GM12891 (cell line): ENCODE data around the gene KIF19.
"Not testable (repeated sequence)": the region's sequence is repeated elsewhere in the genome, so short reads cannot be mapped to it uniquely, and the experiment has no call there.

ENCODE experiments used
- DNase-seq: peaks from one replicate; pipeline ENCODE4 v3.0.0; 2011; ENCODE audit warnings: low spot score; ENCODE audit not compliant: insufficient read length
- FAIRE-seq: peaks from 2 replicates; lab custom pipeline; 2011; peaks lifted over from hg19 to GRCh38; lab: Jason Lieb, UNC
- PAX5 ChIP-seq: IDR thresholded peaks from 2 replicates; pipeline ENCODE4 v1.6.1; 2011; ENCODE audit warnings: low read length, moderate library complexity, mild to moderate bottlenecking; ENCODE audit not compliant: insufficient read depth, severe bottlenecking
- POLR2A ChIP-seq: IDR thresholded peaks from 2 replicates; pipeline ENCODE4 v1.6.1; 2011; ENCODE audit warnings: low read depth, low read length, control low read depth
- POLR2AphosphoS5 ChIP-seq: IDR thresholded peaks from 2 replicates; pipeline ENCODE4 v1.6.1; 2011; ENCODE audit warnings: low read depth, low read length, control low read depth
- POU2F2 ChIP-seq: IDR thresholded peaks from 2 replicates; pipeline ENCODE4 v1.6.1; 2011; ENCODE audit warnings: low read depth, mild to moderate bottlenecking, control low read depth, low read length, moderate library complexity
- SPI1 ChIP-seq: IDR thresholded peaks from 2 replicates; pipeline ENCODE4 v1.6.1; 2011; ENCODE audit warnings: low read depth, low read length, control low read depth
- TAF1 ChIP-seq: IDR thresholded peaks from 2 replicates; pipeline ENCODE4 v1.6.1; 2011; ENCODE audit warnings: low read depth, low read length, control low read depth

KIF19 gene

GRCh38 chr17:74403512-74404137 lies 77.6 kb downstream of the KIF19 start:
- DNase-seq: no peak
- TF ChIP-seq POLR2A (no peak), SPI1 (no peak), TAF1 (no peak), POLR2AphosphoS5 (no peak), POU2F2 (no peak), PAX5 (no peak)
- no peak for FAIRE-seq

DNA sequence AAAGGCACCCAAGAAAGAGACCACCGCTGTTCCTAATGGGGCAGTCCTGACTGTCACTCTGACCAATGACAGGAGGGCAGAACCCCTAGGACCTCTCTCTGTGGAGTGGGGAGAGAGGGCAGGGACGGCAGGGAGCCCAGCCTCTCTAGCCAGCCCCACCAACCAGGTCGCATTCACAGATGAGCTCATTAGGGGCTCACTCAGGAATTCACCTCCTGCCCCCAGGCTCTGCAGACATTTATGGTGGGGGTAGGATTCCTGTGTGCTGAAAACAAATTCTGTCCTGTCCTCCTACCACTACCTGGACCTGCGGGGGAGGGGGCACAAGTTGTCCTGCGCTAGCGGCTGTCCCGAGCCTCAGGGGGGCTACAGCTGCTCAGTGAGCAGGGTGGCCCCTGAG lies 78.2 kb downstream of the KIF19 start:
- TF ChIP-seq POU2F2 (no peak), PAX5 (no peak), POLR2A (no peak), TAF1 (no peak), POLR2AphosphoS5 (no peak), SPI1 (no peak)
- DNase-seq (no peak), FAIRE-seq (no peak)

DNA sequence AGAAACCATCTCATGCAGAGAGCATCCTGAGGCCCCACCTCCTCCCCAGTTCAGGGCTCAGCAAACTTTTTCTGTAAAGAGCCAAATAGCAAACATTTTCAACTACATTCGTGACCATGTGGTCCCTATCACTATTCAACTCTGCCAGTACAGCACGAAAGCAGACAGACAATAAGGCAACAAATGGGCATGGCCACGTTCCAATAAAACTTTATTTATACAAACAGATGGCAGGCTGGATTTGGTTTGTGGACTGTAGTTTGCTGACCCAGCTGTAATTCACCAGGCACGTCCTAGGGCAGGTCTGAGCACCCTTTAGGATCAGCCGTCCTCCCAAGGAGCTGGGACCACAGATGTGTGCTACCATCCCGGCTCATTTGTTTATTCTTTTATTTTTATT lies 78.8 kb downstream of the KIF19 start:
- FAIRE-seq (no peak), DNase-seq (no peak)
- TF ChIP-seq PAX5 (no peak), POU2F2 (no peak), POLR2A (no peak)

DNA sequence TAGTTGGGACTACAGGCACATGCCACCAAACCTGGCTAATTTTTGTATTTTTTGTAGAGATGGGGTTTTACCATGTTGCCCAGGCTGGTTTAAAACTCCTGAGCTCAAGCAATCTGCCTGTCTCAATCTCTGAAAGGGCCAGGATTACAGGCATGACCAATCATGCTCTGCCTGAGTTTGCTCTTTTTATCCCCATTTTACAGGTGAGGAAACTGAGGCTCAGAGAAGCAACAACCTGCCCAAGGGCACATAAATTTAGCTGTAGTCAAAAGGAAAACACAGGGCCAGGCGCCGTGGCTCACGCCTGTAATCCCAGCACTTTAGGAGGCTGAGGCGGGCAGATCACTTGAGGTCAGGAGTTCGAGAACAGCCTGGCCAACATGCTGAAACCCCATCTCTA lies 79.3 kb downstream of the KIF19 start:
- FAIRE-seq, DNase-seq: not testable (repeated sequence)
